ENCODE data around the gene KHDC1.
"Not testable (repeated sequence)": the region's sequence is repeated elsewhere in the genome, so short reads cannot be mapped to it uniquely, and the experiment has no call there.

The KHDC1 gene, protein sequence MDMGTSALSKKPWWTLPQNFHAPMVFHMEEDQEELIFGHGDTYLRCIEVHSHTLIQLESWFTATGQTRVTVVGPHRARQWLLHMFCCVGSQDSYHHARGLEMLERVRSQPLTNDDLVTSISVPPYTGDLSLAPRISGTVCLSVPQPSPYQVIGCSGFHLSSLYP

DNA sequence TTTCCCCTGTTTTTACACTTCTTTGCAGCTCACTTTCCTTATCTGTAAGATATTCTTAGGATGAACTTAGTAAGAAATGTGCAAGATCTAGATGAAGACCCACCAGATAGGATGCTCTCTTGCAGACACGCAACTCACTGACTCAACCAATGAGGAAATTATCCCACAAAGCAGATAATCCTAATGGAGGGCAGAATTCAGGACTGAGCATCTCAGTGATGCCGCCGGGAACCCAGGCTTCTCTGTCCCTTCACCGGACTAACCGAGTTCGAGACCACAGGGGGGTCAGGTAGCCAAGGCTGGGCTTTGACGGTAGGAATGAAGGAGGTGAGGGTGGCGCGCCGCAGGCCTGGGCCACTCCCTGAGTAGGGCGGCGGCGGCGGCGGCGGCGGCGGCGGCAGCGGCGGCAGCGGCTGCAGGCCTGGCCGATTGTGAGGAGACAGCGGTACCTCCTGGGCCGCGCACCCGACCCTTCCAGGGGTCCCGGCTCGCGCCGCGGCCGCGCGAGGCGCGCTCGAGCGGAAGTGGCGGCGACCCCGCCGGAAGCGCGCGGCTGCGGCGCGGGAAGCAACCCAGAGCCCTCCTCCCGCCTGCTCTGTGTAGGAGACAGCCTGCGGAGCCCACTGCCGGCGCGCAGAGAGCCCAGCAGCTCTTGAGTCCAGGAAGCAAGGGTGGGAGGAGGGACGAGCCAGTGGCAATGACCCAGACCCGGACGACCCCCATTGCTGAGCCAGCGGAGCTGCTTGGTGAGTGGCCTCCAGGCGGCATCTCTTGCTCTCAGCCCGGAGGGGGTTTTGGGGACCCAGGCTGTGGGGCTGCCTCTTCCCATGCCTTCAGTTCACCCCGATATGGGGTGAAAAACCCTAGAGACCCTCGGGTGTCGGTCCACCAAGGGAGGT, at the start of gene KHDC1:
Gene KHDC1 (minus strand): TSS at position 526 of the 899 bp plus-strand sequence. CDS start 20,679 bp downstream, outside the sequence.
- peak; percentile 9 to 41 for DNase-seq (ENCODE audit: low read depth in 1 of 2, low spot score in 1 of 2)

DNA sequence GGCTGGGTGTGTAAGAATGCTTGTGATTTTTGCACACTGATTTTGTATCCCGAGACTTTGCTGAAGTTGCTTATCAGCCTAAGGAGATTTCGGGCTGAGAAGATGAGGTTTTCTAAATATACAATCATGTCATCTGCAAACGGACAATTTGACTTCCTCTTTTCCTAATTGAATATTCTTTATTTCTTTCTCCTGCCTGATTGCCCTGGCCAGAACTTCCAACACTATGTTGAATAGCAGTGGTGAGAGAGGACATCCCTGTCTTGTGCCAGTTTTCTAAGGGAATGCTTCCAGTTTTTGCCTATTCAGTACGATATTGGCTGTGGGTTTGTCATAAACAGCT, 47.5 kb upstream of the KHDC1 start:
- DNase-seq (ENCODE audit: low read depth in 1 of 2, low spot score in 1 of 2) = not testable (repeated sequence)

DNA sequence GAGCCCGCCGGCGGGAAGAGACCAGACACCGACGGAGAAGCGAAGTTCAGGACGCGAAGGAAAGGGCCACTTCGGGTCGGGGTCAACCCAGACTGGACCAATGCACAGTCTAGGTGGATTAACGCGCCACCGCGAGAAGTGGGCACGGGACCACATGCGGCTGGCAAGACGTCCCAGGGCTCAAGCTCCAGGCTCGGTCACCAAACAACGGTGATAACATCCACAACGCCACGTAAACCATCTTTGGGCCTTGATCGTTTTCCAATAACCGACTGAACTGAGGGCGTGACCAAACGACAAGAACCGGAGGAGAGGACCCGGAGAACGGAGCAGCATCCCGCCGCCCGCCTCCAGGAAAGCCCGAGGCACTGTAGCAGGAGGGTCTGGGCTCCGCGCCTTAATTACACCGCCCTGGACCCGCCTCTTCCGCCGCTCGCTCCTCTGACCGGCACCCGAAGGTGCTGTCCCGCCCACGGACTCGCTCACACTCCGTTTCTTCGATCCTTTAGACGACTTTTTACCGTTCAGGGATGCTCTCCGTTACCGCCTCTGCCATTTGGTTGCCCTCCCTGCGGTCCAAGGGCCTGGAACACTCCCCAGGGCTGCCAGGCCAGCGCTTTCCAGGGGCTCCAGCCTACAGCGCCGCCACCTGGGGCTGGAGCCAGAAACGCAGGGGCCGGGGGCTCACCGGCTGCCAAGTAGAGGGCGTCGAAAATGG, 46.9 kb upstream of the KHDC1 start:
- peak; percentile 13 to 23 for DNase-seq (ENCODE audit: low read depth in 1 of 2, low spot score in 1 of 2)

DNA sequence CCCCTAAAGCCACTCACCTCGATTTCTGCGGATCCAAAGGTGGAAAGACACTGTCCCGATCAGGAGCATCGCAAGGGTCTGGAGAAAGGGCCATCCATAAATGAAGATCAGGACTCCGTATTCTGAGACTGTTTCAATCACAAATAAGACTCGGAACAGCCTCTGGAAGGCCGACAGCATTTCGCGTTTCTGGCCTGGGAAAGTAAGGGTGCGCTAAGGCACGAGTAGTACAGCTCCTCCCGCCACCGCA, 46.5 kb upstream of the KHDC1 start:
- no peak for DNase-seq (ENCODE audit: low read depth in 1 of 2, low spot score in 1 of 2)

DNA sequence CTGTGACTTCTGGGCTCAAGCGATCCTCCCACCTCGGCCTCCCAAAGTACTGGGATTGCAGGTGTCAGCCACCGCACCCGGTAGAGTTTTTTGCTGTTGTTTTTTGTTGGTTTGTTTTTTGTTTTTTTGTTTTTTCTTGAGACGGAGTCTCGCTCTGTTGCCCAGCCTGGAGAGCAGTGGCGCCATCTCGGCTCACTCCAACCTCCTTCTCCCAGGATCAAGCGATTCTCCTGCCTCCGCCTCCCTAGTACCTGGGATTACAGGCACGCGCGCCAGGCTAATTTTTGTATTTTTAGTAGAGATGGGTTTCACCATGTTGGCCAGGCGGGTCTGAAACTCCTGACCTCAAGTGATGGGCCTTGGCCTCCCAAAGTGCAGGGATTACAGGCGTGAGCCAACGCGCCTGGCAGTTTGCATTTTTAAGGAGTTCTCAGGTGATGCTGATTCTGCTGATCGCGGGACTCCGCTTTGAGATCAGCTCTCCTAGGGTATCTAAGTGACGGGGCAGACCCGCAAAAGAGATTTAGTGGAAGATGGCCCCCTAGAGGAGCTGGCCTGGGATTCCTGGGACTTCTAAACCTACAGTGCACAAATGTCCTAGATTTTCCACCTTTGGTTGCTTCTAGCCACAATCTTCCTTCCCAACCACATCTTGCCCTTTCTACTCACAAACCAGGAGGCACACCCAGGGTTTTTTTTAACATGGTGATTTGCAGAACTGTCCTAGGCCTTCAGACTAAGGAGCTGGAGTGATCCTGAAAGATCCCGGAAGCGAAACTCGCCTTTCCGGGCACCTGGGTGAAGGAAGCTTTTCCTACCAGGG, 45.9 kb upstream of the KHDC1 start:
- DNase-seq (ENCODE audit: low read depth in 1 of 2, low spot score in 1 of 2) = no peak

DNA sequence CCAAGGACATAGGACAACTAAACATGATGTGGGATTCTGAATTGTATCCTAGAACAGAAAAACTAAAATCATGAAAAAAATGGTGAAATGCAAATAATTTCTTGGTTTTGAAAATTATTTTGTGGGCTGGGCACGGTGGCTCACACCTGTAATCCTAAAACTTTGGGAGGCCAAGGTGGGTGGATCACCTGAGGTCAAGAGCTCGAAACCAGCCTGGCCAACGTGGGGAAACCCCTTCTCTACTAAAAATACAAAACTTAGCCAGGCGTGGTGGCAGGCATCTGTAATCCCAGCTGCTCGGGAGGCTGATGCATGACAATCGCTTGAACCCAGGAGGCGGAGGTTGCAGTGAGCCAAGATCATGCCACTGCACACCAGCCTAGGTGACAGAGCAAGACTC, 40.8 kb upstream of the KHDC1 start:
- not testable (repeated sequence) for DNase-seq (ENCODE audit: low read depth in 1 of 2, low spot score in 1 of 2)

DNA sequence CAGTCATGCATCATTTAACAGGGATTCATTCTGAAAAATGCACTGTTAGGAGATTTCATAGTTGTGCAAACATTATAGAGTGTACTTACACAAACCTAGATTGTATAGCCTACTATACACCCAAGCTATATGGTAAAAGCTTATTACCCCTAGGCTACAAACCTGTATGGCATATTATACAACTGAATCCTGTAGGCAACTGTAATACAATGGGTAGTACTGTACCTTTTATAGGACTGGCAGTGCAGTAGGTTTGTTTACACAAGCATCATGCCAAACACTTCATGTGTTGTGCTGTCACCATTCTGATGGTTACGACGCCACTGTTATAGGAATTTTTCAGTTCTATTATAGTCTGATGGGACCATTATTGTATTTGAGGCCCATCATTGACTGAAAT, 39.3 kb upstream of the KHDC1 start:
- DNase-seq (ENCODE audit: low read depth in 1 of 2, low spot score in 1 of 2) = no peak

DNA sequence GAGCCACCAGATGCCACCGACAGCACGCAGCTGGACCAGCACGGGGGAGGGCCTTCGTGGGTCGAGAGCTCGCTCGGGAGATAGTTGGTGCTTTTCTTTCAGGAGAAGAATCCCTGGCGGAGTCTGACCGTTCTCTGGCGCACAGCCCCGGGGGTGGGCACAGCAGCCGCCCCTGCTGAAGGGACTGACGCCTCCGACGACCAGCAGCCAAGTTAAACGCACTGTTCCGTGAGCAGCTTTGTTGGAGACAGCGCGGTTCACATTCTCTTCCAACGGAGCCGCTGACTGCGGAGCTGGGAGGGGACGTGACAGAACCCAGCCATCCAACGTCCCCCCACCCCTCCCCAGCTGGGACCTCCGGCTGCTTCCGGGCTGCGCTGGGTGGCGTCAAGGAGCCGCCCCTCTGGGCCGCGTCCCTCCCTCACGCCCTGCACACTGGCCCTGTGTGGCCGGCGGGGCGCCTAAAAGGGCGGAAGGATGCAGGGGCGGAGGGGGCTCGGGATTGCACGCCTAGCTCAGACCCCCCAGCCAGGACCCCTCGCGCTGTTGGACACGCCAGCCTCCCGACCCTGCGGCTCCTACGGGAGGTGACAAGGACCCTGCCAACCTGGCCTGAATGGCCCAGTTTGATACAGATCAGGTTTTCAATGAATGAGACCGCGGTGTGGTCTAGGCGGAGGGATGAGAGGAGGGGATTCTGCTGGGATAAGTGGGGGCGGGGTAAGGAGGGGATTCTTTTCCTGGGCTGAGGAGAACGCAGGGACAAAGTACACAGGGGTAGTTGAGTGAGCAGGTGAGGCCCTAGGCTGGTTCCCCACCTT, 36.4 kb upstream of the KHDC1 start:
- no peak for DNase-seq (ENCODE audit: low read depth in 1 of 2, low spot score in 1 of 2)

DNA sequence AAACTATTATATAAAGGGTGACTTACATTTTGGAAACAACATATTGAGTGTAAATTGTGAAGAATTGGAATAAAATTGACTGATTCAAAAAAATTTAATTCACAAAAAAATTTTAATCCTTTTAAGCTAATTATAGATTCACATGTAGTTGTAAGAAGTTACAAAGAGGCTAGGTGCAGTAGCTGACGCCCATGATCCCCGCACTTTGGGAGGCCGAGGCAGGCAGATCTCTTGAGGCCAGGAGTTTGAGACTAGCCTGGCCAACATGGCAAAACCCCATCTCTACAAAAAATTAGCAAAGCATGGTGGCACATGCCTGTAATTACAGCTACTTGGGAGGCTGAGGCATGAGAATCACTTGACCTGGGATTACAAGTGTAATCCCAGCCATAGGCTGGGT, 30.3 kb upstream of the KHDC1 start:
- DNase-seq (ENCODE audit: low read depth in 1 of 2, low spot score in 1 of 2) = no peak

DNA sequence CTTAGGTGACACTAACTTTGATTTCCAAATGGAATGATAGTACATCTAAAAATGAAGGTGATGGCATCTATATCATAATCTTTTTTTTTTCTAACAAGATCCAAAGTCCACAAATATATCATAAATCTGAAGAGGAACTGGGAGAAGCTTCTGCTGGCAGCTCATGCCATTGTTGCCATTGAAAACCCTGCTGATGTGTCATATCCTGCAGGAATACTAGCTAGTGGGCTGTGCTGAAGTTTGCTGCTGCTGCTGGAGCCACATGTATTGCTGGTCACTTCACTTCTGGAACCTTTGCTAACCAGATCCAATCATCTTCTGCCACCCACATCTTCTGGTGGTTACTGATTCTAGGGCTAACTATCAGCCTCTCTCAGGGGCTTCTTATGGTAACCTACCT, 27.4 kb upstream of the KHDC1 start:
- no peak for DNase-seq (ENCODE audit: low read depth in 1 of 2, low spot score in 1 of 2)

DNA sequence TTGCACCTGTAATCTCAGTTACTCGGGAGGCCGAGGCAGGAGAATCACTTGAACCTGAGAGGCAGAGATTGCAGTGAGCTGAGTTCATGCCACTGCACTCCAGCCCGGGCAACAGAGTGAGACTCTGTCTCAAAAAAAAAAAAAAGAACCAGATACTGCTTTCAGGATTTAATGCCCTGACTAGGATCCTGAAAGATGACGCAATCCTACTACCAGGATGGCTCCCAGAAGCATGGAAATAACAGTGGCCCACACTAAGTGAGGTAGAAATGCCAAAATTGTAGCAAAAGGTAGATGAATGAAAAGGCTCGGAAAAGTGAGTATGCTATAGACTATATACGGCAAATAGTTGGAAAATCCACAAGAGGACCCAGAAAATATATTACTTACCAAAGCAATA, 23.8 kb upstream of the KHDC1 start:
- no peak for DNase-seq (ENCODE audit: low read depth in 1 of 2, low spot score in 1 of 2)

DNA sequence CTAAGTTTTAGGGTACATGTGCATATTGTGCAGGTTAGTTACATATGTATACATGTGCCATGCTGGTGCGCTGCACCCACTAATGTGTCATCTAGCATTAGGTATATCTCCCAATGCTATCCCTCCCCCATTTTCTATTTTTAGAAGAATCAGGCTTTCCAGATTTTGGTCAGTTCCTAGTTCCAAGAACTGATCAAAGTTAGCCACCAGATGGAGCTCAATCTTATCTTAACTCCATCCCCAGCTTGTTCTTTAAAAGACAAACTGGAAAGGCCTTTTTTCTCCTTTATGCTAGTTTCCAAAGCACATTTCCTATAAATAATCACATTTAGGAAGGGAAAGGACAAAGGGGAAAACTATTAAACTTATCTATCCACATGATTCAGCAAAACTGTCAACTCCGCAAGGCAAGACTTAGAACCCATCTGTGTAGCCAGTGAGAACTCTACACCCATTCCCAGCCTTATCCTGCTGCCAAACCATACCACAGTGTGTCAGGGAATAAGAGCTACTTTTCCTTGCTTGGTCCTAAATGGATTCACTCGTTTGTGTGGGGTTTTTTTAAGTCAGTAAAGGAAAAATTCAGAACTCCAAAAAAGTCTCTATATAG, 22.8 kb upstream of the KHDC1 start:
- no peak for DNase-seq (ENCODE audit: low read depth in 1 of 2, low spot score in 1 of 2)

DNA sequence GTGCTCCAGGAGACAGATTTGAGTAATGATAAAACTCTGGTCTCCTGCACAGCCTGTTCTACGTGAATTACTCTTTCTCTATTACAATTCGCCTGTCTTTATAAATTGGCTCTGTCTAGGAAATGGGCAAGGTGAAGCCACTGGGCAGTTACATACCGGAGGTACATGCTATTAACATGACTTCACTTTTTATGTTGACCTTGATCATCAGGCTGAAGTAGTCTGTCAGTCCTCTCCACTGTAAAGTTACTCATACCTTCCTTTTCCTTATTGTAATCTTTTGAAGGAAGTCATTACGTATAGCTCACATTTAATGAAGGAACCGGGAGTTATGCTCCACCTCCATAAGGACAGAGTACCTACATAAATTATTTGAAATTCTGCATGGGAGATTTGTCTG, 19.9 kb upstream of the KHDC1 start:
- DNase-seq (ENCODE audit: low read depth in 1 of 2, low spot score in 1 of 2) = no peak

DNA sequence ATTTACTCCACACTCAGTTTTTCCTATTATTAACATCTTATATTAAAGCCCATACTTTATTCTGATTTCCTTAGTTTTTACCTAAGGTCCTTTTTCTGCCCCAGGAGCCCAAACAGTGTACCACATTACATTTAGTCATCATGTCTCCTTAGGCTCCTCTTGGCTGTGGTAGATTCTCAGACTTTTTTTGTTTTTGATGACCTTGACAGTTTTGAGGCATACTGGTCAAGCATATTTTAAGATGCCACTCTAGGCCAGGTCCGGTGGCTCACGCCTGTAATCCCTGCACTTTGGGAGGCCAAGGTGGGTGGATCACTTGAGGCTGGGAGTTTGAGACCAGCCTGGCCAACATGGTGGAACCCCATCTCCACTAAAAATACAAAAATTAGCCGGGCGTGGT, 18.7 kb upstream of the KHDC1 start:
- DNase-seq (ENCODE audit: low read depth in 1 of 2, low spot score in 1 of 2) = not testable (repeated sequence)

DNA sequence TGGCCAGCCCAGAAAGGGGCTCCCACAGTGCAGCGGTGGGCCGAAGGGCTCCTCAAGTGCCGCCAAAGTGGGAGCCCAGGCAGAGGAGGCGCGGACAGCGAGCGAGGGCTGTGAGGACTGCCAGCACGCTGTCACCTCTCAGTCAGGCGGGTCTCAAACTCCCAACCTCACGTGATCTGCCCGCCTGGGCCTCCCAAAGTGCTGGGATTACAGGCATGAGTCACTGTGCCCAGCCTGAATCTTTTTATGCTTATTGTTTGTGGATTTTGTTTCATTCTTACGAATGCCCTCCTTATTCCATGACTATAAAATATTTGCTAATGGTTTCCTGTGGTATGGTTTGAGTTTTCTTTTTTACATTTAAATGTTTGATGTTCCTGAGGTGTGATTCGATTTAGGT, 6.3 kb upstream of the KHDC1 start:
- DNase-seq (ENCODE audit: low read depth in 1 of 2, low spot score in 1 of 2) = not testable (repeated sequence)

DNA sequence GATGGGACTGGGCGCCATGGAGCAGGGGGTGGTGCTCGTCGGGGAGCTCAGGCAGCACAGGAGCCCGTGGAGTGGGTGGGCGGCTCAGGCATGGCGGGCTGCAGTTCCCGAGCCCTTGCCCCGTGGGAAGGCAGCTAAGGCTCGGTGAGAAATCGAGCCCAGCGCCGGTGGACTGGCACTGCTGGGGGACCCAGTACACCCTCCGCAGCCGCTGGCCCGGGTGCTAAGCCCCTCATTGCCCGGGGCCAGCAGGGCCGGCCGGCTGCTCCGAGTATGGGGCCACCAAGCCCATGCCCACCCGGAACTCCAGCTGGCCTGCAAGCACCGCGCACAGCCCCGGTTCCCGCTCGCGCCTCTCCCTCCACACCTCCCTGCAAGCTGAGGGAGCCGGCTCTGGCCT, 5.9 kb upstream of the KHDC1 start:
- DNase-seq (ENCODE audit: low read depth in 1 of 2, low spot score in 1 of 2) = not testable (repeated sequence)

DNA sequence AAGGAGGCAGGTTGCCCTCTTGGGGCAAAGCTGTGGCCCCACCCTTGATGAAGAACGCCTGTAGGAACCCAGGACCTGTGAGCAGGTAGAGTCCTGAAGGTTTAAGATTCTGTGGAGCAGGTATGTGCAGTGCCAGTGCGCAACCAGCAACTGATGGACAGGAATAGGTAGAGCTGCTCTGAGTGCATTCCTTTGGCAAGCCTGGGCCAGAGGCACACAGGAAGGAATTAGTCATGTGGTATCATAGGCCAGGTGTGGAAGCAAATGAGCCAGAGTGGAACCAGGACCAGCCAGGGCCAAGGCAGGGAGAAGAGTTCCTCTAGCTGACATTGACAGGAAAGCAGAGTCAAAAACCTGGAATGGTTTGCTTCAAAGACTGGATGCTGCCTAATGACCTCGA, 1.4 kb upstream of the KHDC1 start:
- no peak for DNase-seq (ENCODE audit: low read depth in 1 of 2, low spot score in 1 of 2)

DNA sequence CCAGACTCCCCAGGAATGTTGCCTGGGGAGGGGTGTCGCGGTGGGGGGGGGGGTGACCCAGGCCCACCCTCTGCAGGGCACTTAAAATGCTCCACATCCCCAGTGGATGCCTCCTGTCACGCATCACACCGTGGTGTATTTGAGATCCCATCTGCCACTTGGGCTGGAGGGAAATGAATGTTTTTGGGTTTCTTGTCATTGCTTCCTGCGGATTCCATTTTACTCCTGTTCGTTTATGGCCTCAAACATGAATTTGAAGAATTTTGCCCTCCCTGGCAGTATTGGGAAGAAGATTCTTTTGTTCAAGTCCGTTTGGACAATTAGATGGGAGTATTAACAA, 544 bp upstream of the KHDC1 start:
- no peak for DNase-seq (ENCODE audit: low read depth in 1 of 2, low spot score in 1 of 2)

DNA sequence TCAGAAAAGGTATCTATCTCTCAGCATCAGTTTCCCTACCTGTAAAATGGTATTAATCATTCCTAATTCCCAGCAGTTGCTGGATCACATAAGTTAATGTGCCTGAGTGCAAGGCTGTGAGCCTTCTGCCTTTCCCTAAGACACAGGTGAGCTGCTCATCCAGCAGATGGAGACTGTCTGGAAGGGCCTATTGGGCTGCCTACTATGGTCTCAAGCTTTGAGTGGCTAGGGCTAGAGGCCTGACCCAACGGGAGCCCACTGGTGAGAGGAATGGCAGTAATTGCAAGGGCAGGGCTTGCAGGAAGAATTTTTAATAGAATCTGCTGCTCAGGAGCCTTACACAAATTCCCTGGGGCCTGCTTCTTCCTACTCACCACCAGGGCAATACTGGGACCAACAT, 4.3 kb downstream of the KHDC1 start:
- DNase-seq (ENCODE audit: low read depth in 1 of 2, low spot score in 1 of 2) = no peak

DNA sequence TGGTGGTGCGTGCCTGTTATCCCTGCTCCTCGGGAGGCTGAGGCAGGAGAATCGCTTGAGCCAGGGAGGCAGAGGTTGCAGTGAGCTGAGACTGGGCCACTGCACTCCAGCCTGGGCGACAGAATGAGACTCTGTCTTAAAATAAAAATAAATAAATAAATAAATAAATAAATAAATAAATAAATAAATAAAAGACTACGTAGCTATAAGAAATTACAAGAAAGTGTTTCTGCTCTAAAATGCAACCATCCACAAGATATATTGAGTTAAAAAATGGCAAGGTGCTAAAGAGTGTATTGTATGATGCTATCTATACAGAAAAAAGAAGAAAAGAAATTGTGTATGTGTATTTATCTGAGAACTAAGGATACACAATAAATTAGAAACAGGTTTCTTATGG, 8.7 kb downstream of the KHDC1 start:
- not testable (repeated sequence) for DNase-seq (ENCODE audit: low read depth in 1 of 2, low spot score in 1 of 2)

Measured in stimulated activated CD4-positive, alpha-beta T cell treated with anti-CD3 and anti-CD28 coated beads, Interleukin-15, amount 100 ng/mL, for 1 hour (primary cell).